BE2C (cell line): Measurements from ENCODE around the gene VAMP1.

ENCODE experiments used
- DNase-seq: peaks from one replicate; pipeline ENCODE4 v3.0.0-alpha.2; 2020
- H3K27me3 ChIP-seq: fragments of 250-450 bp; sonication (Bioruptor Pico); 2 replicates; pipeline ENCODE4 v1.5.1; 2020; ENCODE audit warnings: mild to moderate bottlenecking
- H3K36me3 ChIP-seq: fragments of 250-450 bp; sonication (Bioruptor Pico); 2 replicates; pipeline ENCODE4 v1.5.1; 2020; ENCODE audit warnings: mild to moderate bottlenecking
- H3K4me1 ChIP-seq: fragments of 250-450 bp; sonication (Bioruptor Pico); 2 replicates; pipeline ENCODE4 v1.5.1; 2020
- H3K4me3 ChIP-seq: 2 replicates; pipeline ENCODE4 v1.5.1; 2011; ENCODE audit warnings: low read depth, low read length
- H3K9me3 ChIP-seq: fragments of 250-450 bp; sonication (Bioruptor Pico); 2 replicates; pipeline ENCODE4 v1.5.1; 2020
- TF ChIP-seq, protein P1 (sequence below): IDR thresholded peaks from 2 replicates; pipeline ENCODE4 v1.5.1; 2012; ENCODE audit warnings: mild to moderate bottlenecking, low read depth, low read length

Gene VAMP1

DNA sequence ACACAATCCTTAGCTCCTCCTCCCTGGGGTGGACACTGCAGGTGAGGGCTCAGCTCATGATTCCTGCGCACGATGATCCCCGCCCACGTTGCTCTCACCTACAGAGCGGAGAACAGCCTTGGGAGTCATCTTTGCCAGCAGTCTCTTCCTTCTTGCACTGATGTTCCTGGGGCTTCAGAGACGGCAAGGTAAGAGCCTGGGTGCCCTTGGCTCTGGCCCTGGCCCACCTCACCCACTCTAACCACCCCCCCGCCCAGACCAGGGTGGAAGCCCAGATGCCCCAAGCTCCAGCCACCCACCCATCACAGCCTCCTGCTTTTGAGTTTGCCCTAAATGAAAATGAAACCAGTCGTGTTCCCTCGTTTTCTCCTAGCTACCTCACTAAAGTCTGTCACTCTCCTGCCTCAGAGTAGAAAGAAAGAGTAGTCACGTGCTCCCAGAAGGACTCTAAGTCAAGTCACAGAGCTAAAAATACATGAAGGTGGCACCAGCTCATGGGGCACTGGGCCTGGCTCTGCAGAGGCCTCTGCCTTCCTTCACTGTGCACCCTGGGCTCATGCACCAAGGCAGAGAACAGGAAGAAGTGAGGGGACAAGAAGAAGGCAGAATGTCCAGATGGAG, 9.6 kb downstream of the VAMP1 start:
- DNase-seq = no peak
- H3K36me3 ChIP-seq = peaks cover 50% of the 10 kb centered on the region
- H3K4me3 ChIP-seq = no peak overlapping the region

GRCh38 chr12:6459004-6459337, 11.5 kb downstream of the VAMP1 start:
- no peaks in the 10 kb centered on the region for H3K9me3 ChIP-seq
- no peak overlapping the region for H3K4me3 ChIP-seq
- H3K4me1 ChIP-seq = no peaks in the 10 kb centered on the region
- no peaks in the 10 kb centered on the region for H3K27me3 ChIP-seq
- no peak for DNase-seq
- H3K36me3 ChIP-seq = peaks cover 35% of the 10 kb centered on the region
- TF ChIP-seq, protein P1, sequence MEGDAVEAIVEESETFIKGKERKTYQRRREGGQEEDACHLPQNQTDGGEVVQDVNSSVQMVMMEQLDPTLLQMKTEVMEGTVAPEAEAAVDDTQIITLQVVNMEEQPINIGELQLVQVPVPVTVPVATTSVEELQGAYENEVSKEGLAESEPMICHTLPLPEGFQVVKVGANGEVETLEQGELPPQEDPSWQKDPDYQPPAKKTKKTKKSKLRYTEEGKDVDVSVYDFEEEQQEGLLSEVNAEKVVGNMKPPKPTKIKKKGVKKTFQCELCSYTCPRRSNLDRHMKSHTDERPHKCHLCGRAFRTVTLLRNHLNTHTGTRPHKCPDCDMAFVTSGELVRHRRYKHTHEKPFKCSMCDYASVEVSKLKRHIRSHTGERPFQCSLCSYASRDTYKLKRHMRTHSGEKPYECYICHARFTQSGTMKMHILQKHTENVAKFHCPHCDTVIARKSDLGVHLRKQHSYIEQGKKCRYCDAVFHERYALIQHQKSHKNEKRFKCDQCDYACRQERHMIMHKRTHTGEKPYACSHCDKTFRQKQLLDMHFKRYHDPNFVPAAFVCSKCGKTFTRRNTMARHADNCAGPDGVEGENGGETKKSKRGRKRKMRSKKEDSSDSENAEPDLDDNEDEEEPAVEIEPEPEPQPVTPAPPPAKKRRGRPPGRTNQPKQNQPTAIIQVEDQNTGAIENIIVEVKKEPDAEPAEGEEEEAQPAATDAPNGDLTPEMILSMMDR = no peak

More for the DNA sequence above, 9.6 kb downstream of the VAMP1 start:
- H3K9me3 ChIP-seq = no peaks in the 10 kb centered on the region
- TF ChIP-seq, protein P1 = no peak
- no peaks in the 10 kb centered on the region for H3K27me3 ChIP-seq
- no peaks in the 10 kb centered on the region for H3K4me1 ChIP-seq

DNA sequence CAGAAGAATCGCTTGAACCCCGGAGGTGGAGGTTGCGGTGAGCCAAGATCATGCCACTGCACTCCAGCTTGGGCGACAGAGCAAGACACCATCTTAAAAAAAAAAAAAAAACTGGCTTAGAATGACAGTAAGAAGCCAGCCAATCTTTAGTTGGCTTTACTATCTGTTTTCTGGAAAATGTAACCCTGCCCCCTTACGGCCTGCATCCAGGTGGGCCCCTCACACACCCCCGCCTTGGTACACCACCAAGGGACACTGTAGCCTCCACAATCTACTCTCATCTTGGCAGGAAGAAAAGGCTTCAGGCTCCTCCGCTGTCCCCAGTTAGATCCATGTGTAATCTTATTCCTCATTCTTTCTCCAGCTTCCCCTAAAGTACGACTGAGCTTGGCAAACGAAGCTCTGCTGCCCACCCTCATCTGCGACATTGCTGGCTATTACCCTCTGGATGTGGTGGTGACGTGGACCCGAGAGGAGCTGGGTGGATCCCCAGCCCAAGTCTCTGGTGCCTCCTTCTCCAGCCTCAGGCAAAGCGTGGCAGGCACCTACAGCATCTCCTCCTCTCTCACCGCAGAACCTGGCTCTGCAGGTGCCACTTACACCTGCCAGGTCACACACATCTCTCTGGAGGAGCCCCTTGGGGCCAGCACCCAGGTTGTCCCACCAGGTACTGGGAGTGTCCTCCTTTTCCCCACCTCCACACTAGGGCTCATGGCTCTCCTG, 12.0 kb downstream of the VAMP1 start:
- TF ChIP-seq, protein P1 = no peak
- H3K9me3 ChIP-seq = no peaks in the 10 kb centered on the region
- no peak for DNase-seq
- H3K27me3 ChIP-seq = no peaks in the 10 kb centered on the region
- no peak overlapping the region for H3K4me3 ChIP-seq
- peaks cover 32% of the 10 kb centered on the region for H3K36me3 ChIP-seq
- no peaks in the 10 kb centered on the region for H3K4me1 ChIP-seq

- no peak for DNase-seq
- Histone ChIP-seq H3K4me3 (no peak overlapping the region), H3K9me3 (no peaks in the 10 kb centered on the region), H3K27me3 (no peaks in the 10 kb centered on the region), H3K4me1 (peaks cover 5% of the 10 kb centered on the region), H3K36me3 (peaks cover 23% of the 10 kb centered on the region)
- TF ChIP-seq, protein P1 = no peak
Measured at GRCh38 chr12:6457220-6457945, 13.1 kb downstream of the VAMP1 start.

DNA sequence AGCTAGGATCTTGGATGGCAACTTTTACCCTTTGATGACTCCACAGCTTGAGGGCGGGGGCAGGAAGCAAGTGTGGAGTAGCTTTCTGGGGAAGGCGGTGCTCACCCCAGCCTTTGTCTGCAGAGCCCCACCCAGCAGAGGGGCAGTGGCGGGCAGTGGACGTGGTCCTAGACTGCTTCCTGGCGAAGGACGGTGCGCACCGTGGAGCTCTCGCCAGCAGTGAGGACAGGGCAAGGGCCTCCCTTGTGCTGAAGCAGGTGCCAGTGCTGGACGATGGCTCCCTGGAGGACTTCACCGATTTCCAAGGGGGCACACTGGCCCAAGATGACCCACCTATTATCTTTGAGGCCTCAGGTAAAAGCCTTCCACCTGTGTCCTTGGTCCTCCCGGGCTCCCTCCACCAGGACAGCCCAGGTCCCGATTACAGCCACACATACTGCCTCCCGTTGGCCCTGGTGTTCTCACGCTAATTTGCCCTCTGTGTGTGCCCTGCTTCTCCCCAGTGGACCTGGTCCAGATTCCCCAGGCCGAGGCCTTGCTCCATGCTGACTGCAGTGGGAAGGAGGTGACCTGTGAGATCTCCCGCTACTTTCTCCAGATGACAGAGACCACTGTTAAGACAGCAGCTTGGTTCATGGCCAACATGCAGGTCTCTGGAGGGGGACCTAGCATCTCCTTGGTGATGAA, 17.4 kb downstream of the VAMP1 start:
- Histone ChIP-seq H3K4me3 (peak overlapping the region; percentile 91), H3K36me3 (peaks cover 6% of the 10 kb centered on the region), H3K4me1 (peaks cover 12% of the 10 kb centered on the region), H3K27me3 (no peaks in the 10 kb centered on the region), H3K9me3 (no peaks in the 10 kb centered on the region)
- TF ChIP-seq, protein P1 = no peak
- no peak for DNase-seq
